ENCODE data around the gene DHDH.
"Not testable (repeated sequence)": the region's sequence is repeated elsewhere in the genome, so short reads cannot be mapped to it uniquely, and the experiment has no call there.

Gene DHDH

GRCh38 chr19:48933382-48933932 lies at the start of gene DHDH:
TSS of gene DHDH (plus strand) at chr19:48933699. CDS start at chr19:48933722, 23 bp downstream.
- peak within 1 kb of the TSS; percentile 33; the same call in 1 of the 2 replicates for H3K4me3 ChIP-seq (ENCODE audit: low read length)
- no peaks in the 10 kb centered on the region for H3K4me1 ChIP-seq (ENCODE audit: control insufficient read depth, insufficient read depth, low read length)
- peak; percentile 97 for DNase-seq (ENCODE audit: low read depth, low spot score)
- no peak within 1 kb of the TSS for H3K27ac ChIP-seq (ENCODE audit: low read length)
- no peaks in the 10 kb centered on the region for H3K36me3 ChIP-seq (ENCODE audit: control insufficient read depth, insufficient read depth, low read length)
- no peaks in the 10 kb centered on the region for H3K9me3 ChIP-seq (ENCODE audit: control insufficient read depth, insufficient read depth, low read length)
- no CpG with 5 or more reads among the region's 43 CpGs for WGBS (ENCODE audit: insufficient coverage, insufficient read length)
- H3K27me3 ChIP-seq (ENCODE audit: control insufficient read depth, insufficient read depth, low read length) = no peaks in the 10 kb centered on the region; the same call in 1 of the 2 replicates

DNA sequence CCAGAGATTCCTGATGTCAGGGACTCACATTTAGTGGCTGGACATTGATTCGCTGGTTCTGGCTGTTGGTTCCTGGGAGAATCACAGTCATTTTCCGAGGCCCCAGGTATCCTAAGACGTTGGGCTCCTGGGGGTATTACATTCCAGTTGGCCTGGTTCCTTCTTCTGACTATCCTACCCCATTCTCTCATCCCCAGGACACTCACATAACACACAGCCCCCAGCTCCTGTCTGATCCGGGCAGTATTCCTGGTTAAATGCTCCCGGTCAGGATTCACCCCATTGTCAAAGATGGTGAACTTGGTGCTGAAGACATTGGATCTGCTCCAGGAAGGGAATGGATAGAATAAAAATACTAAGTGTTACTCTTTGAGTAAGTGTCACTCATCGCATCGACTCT lies 49.8 kb upstream of the DHDH start:
- H3K27me3 ChIP-seq (ENCODE audit: control insufficient read depth, insufficient read depth, low read length) = no peaks in the 10 kb centered on the region
- H3K4me1 ChIP-seq (ENCODE audit: control insufficient read depth, insufficient read depth, low read length) = peaks cover 2% of the 10 kb centered on the region
- no peak overlapping the region for H3K27ac ChIP-seq (ENCODE audit: low read length)
- no peaks in the 10 kb centered on the region for H3K9me3 ChIP-seq (ENCODE audit: control insufficient read depth, insufficient read depth, low read length)
- WGBS (ENCODE audit: insufficient coverage, insufficient read length) = no CpG with 5 or more reads among the region's 7 CpGs
- no peaks in the 10 kb centered on the region for H3K36me3 ChIP-seq (ENCODE audit: control insufficient read depth, insufficient read depth, low read length)
- no peak for DNase-seq (ENCODE audit: low read depth, low spot score)
- H3K4me3 ChIP-seq (ENCODE audit: low read length) = no peak overlapping the region

DNA sequence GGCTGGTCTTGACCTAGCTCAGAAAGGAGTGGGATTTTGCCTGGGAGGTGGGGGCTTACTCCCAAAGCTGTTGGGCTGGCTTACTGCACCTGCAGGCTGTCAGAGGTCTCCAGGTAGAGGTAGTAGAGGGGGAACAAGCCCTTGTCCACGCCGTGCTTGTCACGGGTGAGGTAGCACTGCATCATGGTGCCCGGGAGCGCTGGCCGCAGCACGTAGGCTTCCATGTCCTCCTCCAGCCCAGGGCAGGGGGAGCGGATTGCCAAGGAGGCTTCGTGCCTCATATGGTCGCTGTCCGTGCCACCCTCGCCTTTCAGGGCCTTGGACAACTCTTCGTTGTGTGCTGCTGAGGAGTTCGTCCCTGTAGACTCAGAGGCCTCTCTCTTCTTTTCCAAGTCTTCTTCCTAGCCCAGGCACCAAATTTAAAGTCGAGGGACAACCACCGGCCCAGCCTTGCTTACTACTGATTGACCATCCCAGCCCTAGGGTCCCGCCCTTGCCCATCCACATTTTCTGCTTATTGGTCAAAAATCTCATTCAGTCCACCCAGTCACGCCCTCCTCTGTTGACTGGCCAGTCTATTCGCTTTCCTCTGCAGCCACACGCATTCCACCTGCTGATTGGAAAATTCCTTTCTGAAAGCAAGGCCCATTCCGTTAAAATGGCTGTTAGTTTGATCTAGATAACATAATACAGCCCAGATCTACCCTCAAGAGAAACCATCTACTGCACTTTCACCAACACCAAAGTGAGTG lies 45.5 kb upstream of the DHDH start:
- Histone ChIP-seq H3K27ac (ENCODE audit: low read length) (no peak overlapping the region), H3K4me1 (ENCODE audit: control insufficient read depth, insufficient read depth, low read length) (peaks cover 2% of the 10 kb centered on the region), H3K27me3 (ENCODE audit: control insufficient read depth, insufficient read depth, low read length) (no peaks in the 10 kb centered on the region), H3K4me3 (ENCODE audit: low read length) (no peak overlapping the region), H3K36me3 (ENCODE audit: control insufficient read depth, insufficient read depth, low read length) (no peaks in the 10 kb centered on the region), H3K9me3 (ENCODE audit: control insufficient read depth, insufficient read depth, low read length) (no peaks in the 10 kb centered on the region)
- no CpG with 5 or more reads among the region's 21 CpGs for WGBS (ENCODE audit: insufficient coverage, insufficient read length)
- DNase-seq (ENCODE audit: low read depth, low spot score) = no peak

- H3K4me3 ChIP-seq (ENCODE audit: low read length) = not testable (repeated sequence)
- WGBS (ENCODE audit: insufficient coverage, insufficient read length) = no CpG with 5 or more reads among the region's 3 CpGs
These were observed 44.0 kb upstream of the DHDH start for GRCh38 chr19:48889496-48889895.

GRCh38 chr19:48890551-48890950 lies 42.9 kb upstream of the DHDH start:
- no CpG with 5 or more reads among the region's 4 CpGs for WGBS (ENCODE audit: insufficient coverage, insufficient read length)
- Histone ChIP-seq H3K27ac (ENCODE audit: low read length) (no peak overlapping the region), H3K36me3 (ENCODE audit: control insufficient read depth, insufficient read depth, low read length) (no peaks in the 10 kb centered on the region), H3K9me3 (ENCODE audit: control insufficient read depth, insufficient read depth, low read length) (no peaks in the 10 kb centered on the region), H3K4me1 (ENCODE audit: control insufficient read depth, insufficient read depth, low read length) (peaks cover 2% of the 10 kb centered on the region), H3K4me3 (ENCODE audit: low read length) (no peak overlapping the region), H3K27me3 (ENCODE audit: control insufficient read depth, insufficient read depth, low read length) (no peaks in the 10 kb centered on the region)
- no peak for DNase-seq (ENCODE audit: low read depth, low spot score)

More at GRCh38 chr19:48889496-48889895, 44.0 kb upstream of the DHDH start:
- H3K9me3 ChIP-seq (ENCODE audit: control insufficient read depth, insufficient read depth, low read length); DNase-seq (ENCODE audit: low read depth, low spot score); H3K27me3 ChIP-seq (ENCODE audit: control insufficient read depth, insufficient read depth, low read length); H3K36me3 ChIP-seq (ENCODE audit: control insufficient read depth, insufficient read depth, low read length); H3K4me1 ChIP-seq (ENCODE audit: control insufficient read depth, insufficient read depth, low read length); H3K27ac ChIP-seq (ENCODE audit: low read length): not testable (repeated sequence)

DNA sequence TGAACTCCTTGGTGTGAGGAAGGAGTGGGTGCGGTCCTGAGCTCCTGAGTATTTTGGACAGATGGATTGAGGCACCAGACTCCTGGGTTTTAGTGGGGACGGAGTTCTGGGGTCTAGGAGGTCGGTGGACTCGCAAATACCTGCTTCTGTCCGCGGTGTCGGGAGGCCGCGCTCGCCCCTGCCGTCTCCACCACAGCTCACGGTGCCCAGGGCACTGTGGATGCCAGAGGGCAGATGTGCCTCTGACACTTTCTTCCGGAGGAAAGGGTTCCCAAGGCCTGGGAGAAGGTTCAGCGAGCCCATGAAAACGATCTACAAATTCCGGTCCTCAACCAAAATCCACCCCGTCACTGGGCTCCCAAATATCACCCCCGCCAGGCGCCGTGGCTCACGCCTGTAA lies 38.3 kb upstream of the DHDH start:
- H3K9me3 ChIP-seq (ENCODE audit: control insufficient read depth, insufficient read depth, low read length) = no peaks in the 10 kb centered on the region
- no CpG with 5 or more reads among the region's 21 CpGs for WGBS (ENCODE audit: insufficient coverage, insufficient read length)
- no peaks in the 10 kb centered on the region for H3K27me3 ChIP-seq (ENCODE audit: control insufficient read depth, insufficient read depth, low read length)
- H3K27ac ChIP-seq (ENCODE audit: low read length) = no peak overlapping the region
- no peak overlapping the region for H3K4me3 ChIP-seq (ENCODE audit: low read length)
- peaks cover 1% of the 10 kb centered on the region; the same call in 1 of the 2 replicates for H3K4me1 ChIP-seq (ENCODE audit: control insufficient read depth, insufficient read depth, low read length)
- H3K36me3 ChIP-seq (ENCODE audit: control insufficient read depth, insufficient read depth, low read length) = no peaks in the 10 kb centered on the region
- DNase-seq (ENCODE audit: low read depth, low spot score) = no peak

DNA sequence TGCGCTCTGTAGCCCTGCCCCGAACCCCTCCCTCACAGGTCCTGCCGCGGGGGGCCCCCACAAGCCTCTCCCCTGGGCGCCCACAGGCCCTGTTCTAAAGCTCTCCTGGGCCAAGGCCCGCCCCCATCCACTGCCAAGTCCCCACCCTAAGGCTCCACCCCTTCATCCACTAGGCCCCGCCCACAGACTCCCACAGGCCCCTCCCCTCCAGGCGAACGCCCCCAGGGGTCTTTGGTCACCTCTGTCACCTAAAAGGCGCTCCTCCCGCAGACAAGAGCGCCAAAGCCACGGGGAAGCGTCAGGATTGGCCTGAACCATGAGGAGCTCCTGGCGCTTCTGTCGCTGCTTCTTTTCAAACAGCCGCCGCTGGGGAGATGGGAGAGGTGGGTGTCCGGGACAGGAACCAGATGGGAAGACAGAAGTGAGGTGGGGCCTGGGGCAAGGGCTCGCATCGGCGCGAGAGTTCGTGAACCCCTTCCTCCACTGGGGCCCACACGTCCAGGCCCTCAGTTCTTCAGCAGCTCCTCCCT lies 37.2 kb upstream of the DHDH start:
- H3K27me3 ChIP-seq (ENCODE audit: control insufficient read depth, insufficient read depth, low read length) = no peaks in the 10 kb centered on the region
- H3K36me3 ChIP-seq (ENCODE audit: control insufficient read depth, insufficient read depth, low read length) = no peaks in the 10 kb centered on the region
- peaks cover 1% of the 10 kb centered on the region; the same call in 1 of the 2 replicates for H3K4me1 ChIP-seq (ENCODE audit: control insufficient read depth, insufficient read depth, low read length)
- no peak overlapping the region for H3K27ac ChIP-seq (ENCODE audit: low read length)
- H3K4me3 ChIP-seq (ENCODE audit: low read length) = peak overlapping the region; percentile 6; the same call in 1 of the 2 replicates
- DNase-seq (ENCODE audit: low read depth, low spot score) = no peak
- no peaks in the 10 kb centered on the region for H3K9me3 ChIP-seq (ENCODE audit: control insufficient read depth, insufficient read depth, low read length)
- WGBS (ENCODE audit: insufficient coverage, insufficient read length) = no CpG with 5 or more reads among the region's 25 CpGs

DNA sequence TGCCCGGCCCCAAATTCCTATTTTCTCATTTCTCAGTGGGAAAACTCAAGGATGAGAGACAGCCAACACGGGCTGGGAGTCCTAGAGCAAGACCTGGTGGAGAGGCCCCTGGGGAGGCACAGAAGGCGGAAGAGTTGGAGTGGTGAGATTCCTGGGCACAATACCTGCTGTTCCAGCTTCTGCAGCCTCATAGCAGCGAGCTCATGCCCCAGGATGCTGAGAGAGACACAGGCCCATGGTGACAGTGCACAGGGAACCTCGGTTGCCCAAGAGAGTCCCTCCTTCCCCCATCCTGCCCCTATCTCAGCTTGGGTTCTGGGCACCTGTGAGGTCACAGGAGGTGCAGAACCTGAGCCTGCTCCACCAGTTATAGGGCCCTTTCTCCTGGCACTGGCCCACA lies 36.3 kb upstream of the DHDH start:
- WGBS (ENCODE audit: insufficient coverage, insufficient read length) = no CpG with 5 or more reads among the region's 5 CpGs
- peaks cover 1% of the 10 kb centered on the region; the same call in 1 of the 2 replicates for H3K4me1 ChIP-seq (ENCODE audit: control insufficient read depth, insufficient read depth, low read length)
- no peaks in the 10 kb centered on the region for H3K9me3 ChIP-seq (ENCODE audit: control insufficient read depth, insufficient read depth, low read length)
- DNase-seq (ENCODE audit: low read depth, low spot score) = no peak
- no peak overlapping the region for H3K4me3 ChIP-seq (ENCODE audit: low read length)
- no peak overlapping the region for H3K27ac ChIP-seq (ENCODE audit: low read length)
- no peaks in the 10 kb centered on the region for H3K27me3 ChIP-seq (ENCODE audit: control insufficient read depth, insufficient read depth, low read length)
- H3K36me3 ChIP-seq (ENCODE audit: control insufficient read depth, insufficient read depth, low read length) = no peaks in the 10 kb centered on the region

DNA sequence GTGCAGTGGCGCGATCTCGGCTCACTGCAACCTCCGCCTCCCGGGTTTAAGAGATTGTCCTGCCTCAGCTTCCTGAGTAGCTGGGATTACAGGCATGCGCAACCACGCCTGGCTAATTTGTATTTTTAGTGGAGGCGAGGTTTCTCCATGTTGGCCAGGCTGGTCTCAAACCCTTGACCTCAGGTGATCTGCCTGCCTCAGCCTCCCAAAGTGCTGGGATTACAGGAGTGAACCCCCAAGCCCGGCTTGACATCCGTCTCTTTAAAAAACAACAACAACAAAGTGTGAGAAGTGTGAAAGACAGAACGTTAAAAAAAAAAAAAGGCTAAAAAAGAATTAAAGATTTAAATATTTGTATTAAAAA lies 34.1 kb upstream of the DHDH start:
- not testable (repeated sequence) for H3K27me3 ChIP-seq (ENCODE audit: control insufficient read depth, insufficient read depth, low read length); H3K36me3 ChIP-seq (ENCODE audit: control insufficient read depth, insufficient read depth, low read length); DNase-seq (ENCODE audit: low read depth, low spot score); H3K27ac ChIP-seq (ENCODE audit: low read length); H3K9me3 ChIP-seq (ENCODE audit: control insufficient read depth, insufficient read depth, low read length); H3K4me1 ChIP-seq (ENCODE audit: control insufficient read depth, insufficient read depth, low read length); H3K4me3 ChIP-seq (ENCODE audit: low read length)
- no CpG with 5 or more reads among the region's 11 CpGs for WGBS (ENCODE audit: insufficient coverage, insufficient read length)

DNA sequence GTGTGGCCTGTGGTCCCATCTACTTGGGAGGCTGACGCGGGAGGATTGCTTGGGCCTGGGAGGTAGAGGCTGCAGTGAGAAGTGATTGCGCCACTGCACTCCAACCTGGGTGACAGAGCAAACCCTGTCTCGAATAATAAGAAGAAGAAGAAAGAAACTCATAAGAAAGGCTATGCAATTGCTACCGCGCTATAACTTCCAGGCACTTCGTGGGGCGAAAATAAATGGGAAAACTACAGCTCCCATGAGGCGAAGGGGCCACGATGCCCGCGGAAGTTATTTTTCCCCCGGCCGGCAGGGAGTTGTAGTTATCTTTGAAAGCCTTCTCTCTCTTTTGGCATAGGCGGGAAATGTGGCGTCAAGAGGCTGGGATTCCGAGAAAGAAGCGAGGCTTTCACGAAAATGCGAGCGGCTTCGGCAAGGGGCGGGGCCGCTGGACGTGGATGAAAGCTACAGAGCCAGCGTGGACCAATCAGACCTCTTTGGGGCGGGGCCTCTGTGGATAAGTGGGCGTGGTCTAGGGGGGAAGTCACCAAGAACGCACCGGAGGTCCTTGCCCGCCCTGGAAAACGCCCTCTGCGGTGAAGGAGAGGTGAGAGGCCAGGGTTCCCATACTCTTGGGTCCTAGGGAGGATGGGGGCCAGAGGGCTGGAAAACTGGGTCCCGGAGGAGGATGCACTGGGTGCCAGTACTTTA lies 33.6 kb upstream of the DHDH start, which contains the start of gene NUCB1:
Gene NUCB1 (plus strand): TSS at position 532 of the 696 bp plus-strand sequence. CDS start 485 bp downstream, outside the sequence.
- H3K27ac ChIP-seq (ENCODE audit: low read length) = no peak within 1 kb of the TSS
- peak; percentile 96 for DNase-seq (ENCODE audit: low read depth, low spot score)
- no CpG with 5 or more reads among the region's 34 CpGs for WGBS (ENCODE audit: insufficient coverage, insufficient read length)
- no peaks in the 10 kb centered on the region for H3K36me3 ChIP-seq (ENCODE audit: control insufficient read depth, insufficient read depth, low read length)
- H3K9me3 ChIP-seq (ENCODE audit: control insufficient read depth, insufficient read depth, low read length) = no peaks in the 10 kb centered on the region
- H3K4me1 ChIP-seq (ENCODE audit: control insufficient read depth, insufficient read depth, low read length) = peaks cover 1% of the 10 kb centered on the region; the same call in 1 of the 2 replicates
- peak within 1 kb of the TSS; percentile 71 for H3K4me3 ChIP-seq (ENCODE audit: low read length)
- H3K27me3 ChIP-seq (ENCODE audit: control insufficient read depth, insufficient read depth, low read length) = no peaks in the 10 kb centered on the region

Measured in iPS DF 6.9 (cell line).